Measurements from ENCODE around the gene SETD6.

- no peak for TF ChIP-seq POLR2A (IDR thresholded peaks at IDR 0.05)
- TF ChIP-seq CTCF (IDR thresholded peaks at IDR 0.05), result no peak
These were observed 42.5 kb upstream of the SETD6 start for GRCh38 chr16:58472827-58473226.
